ENCODE measurements around the gene ATP5F1D.
A peak's percentile ranks its signal among the peaks of the same experiment; 100 is the strongest.

ATP5F1D gene

GRCh38 chr19:1275260-1275975 is 33.9 kb downstream of the ATP5F1D start, which contains the start of gene FAM174C:
Gene FAM174C (plus strand): TSS chr19:1275530. CDS start chr19:1275550, 20 bp downstream.
- DNase-seq (ENCODE audit: low read depth): peak; percentile 83
- H3K4me3 ChIP-seq (ENCODE audit: control insufficient read depth, low read depth, low read length): peak within 1 kb of the TSS; percentile 65
- TF ChIP-seq CTCF (IDR thresholded peaks at IDR 0.05; ENCODE audit: control insufficient read depth, insufficient read depth, low read depth, low read length, missing control alignments): no peak

GRCh38 chr19:1275976-1276627 is 34.6 kb downstream of the ATP5F1D start:
- TF ChIP-seq CTCF (IDR thresholded peaks at IDR 0.05; ENCODE audit: control insufficient read depth, insufficient read depth, low read depth, low read length, missing control alignments): no peak
- DNase-seq (ENCODE audit: low read depth): no peak
- H3K4me3 ChIP-seq (ENCODE audit: control insufficient read depth, low read depth, low read length): peak overlapping the region; percentile 65

DNA sequence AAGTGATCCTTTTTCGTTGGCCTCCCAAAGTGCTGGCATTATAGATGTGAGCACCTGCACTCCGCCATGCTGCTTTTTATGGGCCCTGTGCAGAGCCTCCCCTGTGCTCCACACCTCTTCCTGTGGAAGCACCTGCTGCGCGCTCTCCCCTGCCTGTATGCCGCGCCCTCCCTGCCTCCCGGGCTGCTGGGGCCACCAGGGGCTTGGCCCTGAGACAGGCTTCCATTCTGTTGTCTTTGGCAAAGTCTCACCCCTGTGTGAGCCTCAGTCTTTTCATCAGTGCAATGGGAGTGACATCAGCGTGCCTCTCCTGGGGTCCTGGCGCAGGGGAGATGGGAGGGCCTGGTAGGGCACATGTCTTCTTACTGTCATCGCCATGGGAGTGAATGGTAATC is 35.1 kb downstream of the ATP5F1D start:
- H3K4me3 ChIP-seq (ENCODE audit: control insufficient read depth, low read depth, low read length): peak overlapping the region; percentile 65
- DNase-seq (ENCODE audit: low read depth): no peak
- TF ChIP-seq CTCF (IDR thresholded peaks at IDR 0.05; ENCODE audit: control insufficient read depth, insufficient read depth, low read depth, low read length, missing control alignments): no peak

GRCh38 chr19:1277061-1277460 is 35.5 kb downstream of the ATP5F1D start:
- DNase-seq (ENCODE audit: low read depth): no peak
- no peak overlapping the region for H3K4me3 ChIP-seq (ENCODE audit: control insufficient read depth, low read depth, low read length)
- TF ChIP-seq CTCF (IDR thresholded peaks at IDR 0.05; ENCODE audit: control insufficient read depth, insufficient read depth, low read depth, low read length, missing control alignments): no peak

DNA sequence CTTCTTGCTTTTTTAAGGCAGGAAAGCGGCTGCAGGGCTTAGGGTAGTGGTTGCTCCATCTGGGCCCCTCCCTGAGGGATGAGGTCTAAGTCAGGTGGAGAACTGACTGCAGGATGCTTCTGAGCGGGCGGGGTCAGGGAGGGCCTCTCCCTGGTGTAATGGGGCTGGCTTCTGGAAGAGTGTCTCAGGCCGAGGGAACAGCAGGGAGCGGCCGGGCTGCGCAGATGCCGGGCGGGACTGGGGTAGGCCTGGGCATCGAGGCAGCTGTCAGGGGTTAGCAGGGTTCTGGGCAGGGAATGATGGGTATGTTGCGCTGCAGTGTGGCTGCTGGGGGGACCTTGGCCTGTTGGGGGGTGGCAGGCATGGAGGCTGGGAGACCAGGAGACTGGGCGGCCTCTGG is 36.5 kb downstream of the ATP5F1D start:
- TF ChIP-seq CTCF (IDR thresholded peaks at IDR 0.05; ENCODE audit: control insufficient read depth, insufficient read depth, low read depth, low read length, missing control alignments): no peak
- H3K4me3 ChIP-seq (ENCODE audit: control insufficient read depth, low read depth, low read length): no peak overlapping the region
- no peak for DNase-seq (ENCODE audit: low read depth)

DNA sequence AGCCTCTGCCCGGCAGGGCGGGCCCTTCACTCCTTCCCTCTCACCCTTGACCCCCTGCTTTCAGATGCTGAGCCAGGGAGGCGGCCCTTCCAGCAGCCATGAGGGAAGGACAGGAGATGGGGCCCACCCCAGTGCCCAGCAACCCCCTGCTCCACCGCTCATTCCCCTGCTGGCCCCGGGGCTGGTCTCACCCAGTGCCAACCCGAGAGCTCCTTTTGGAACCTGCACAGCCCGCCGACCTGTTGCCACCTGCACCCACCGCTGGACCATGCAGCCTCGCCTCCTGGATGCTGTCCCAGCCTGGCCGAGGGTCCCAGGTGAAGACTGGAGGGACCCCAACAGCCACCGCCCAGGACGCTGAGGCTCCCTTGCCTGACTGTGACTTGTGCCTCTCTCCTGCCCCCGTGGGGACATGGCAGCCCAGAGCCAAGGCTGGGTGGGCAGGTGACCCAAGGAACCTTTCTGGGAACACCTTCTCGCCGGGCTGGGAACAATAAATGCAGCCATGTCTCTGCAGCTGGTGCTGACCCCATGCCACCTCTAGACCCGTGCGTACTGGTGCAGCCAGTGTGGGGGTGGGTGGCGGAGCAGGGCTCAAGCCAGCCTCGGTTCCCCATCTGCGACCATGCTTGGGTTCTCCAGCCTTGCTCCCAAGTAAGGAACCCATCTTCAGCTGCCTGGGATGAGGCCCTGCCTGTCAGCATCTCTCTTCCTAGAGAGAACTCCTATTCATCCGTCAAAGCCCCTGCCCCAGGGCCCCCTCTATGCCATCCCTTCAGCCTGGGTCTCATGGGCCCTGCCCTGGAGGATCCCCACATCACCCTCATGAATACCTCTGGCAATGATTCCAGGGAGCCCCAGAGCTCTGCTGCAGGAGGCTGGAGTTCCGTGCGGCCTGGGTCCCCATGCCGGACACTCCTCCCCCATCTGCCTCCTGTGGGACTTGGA is 37.4 kb downstream of the ATP5F1D start:
- TF ChIP-seq CTCF (IDR thresholded peaks at IDR 0.05; ENCODE audit: control insufficient read depth, insufficient read depth, low read depth, low read length, missing control alignments): peak; percentile 1
- no peak overlapping the region for H3K4me3 ChIP-seq (ENCODE audit: control insufficient read depth, low read depth, low read length)

More for the DNA sequence above, 37.4 kb downstream of the ATP5F1D start:
- DNase-seq (ENCODE audit: low read depth): no peak
